HG02588 (cell line): ENCODE results near the gene USP7.

ENCODE experiments used
- ATAC-seq: cut with Tn5 transposase; IDR thresholded peaks from one replicate; pipeline ENCODE4 v1.9.1; 2021; ENCODE audit warnings: mild to moderate bottlenecking, moderate library complexity; ENCODE audit not compliant: unreplicated experiment

Gene USP7

DNA sequence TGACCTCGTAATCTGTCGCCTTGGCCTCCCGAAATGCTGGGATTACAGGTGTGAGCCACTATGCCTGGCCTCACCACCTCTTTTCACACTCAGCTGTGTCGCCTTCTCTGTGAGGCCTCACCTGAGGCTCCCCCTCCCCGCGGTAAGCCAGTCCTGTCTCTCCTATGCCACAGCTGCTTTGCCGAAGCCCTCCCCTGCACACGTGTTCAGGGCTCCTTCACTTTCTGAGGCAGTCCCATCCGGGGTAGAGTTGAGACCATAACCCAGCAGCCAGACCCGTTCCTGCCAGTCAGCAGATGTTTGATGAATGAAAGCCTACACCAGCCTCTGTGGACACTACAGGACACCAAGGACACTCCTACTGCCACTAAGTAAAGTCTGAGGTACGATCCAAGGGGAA, 10.6 kb downstream of the USP7 start:
- no peak for ATAC-seq

DNA sequence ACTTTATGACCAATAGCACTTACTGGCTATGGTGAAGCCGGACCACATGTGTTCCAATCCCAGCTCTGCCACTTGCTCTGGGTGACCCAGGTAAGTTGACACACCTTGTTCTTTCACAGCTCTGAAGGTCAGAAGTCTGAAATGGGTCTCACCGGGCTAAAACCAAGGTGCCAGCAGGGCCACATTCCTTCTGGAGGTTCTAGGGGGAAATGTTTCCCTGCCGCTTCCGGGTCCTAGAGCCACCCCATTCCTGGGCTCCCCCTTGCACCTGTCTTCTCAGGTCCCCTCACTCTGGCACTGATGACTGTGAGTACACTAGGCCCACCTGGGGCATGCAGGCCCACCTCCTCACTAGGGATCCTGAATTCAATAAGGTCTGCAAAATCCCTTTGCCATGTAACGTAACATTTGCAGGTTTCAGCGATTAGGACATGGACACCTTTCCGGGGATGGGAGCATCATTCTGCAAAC, 11.4 kb downstream of the USP7 start:
- ATAC-seq: no peak

- ATAC-seq: no peak
These were observed 12.0 kb downstream of the USP7 start for GRCh38 chr16:8951447-8952280.

GRCh38 chr16:8950580-8951077, 13.1 kb downstream of the USP7 start:
- ATAC-seq: no peak

GRCh38 chr16:8949536-8950418, 13.9 kb downstream of the USP7 start:
- ATAC-seq: no peak

GRCh38 chr16:8948831-8949230, 14.9 kb downstream of the USP7 start:
- no peak for ATAC-seq

DNA sequence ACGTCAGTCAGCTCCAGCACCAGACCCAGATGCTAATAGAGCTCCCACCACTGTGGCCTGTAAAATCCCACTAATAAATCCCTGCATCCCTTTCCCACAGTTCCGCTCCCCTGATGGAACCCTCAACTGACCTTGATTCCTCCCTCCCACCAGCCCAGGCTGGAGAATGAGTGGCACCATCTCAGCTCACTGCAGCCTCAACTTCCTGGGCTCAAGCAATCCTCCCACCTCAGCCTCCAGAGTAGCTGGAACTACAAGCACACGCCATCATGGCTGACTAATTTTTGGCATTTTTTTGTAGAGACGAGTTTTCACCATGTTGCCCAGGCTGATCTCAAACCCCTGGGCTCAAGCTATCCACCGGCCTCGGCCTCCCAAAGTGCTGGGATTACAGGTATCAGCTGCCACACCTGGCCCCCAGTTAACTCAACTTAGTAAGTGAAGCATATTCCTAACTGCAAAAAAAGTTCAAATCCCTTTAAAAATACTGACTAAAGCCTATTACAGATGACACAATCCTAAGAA, 15.6 kb downstream of the USP7 start:
- no peak for ATAC-seq

DNA sequence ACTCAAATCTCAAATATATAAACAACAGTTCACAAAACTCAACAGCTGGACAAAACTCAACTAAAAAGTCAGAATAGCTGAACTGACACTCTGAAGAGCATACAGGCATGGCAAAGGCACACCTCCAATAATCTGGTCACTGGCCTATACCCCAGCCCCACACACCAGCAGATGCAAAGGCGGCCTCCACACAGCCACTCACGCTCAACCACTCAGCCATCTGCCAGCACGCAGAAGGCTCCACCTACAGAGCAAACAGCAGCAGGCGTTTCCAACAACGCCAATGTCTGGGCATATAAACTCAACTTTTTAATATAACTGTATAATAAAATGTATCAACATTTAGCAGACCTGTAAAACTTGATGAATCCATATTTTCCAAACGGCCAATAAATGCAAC, 17.2 kb downstream of the USP7 start:
- no peak for ATAC-seq

- no peak for ATAC-seq
These were observed 17.9 kb downstream of the USP7 start for GRCh38 chr16:8945626-8946296.

DNA sequence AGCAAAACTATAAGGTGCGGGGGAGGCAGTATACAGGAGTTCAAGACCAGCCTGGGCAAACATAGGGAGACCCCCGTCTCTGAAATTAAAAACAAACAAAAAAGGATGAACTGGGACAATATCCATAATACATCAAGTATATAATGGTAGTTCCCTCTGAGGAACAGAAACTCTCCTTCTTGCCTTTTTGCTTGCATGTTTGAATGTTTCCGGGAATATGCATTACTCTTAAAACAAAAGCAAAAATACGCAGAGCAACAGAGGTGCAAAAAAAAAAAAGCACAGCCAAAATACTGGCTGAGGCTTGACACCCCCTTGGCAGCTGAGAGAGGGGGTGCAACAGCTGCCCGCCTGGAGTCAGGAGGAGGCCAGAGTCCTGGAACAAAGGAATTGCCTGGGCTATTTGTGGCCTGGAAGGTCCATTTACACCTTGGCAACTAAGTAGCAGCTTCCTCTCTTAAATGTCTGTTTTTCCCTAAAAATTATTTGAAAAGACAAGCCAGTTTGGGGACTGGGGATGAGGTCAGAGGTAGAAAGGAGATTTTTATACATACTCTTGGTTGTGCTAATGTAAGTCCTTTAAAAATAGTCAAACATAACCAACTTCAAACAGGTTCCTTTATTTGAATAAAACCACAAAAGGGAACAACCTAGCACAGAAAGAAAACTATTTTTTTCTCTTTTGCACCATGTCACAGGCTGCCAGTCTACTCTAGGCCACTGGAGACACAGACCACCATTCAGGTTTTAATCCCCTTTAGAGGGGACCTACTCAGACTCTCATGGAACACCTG, 19.5 kb downstream of the USP7 start:
- ATAC-seq: peak; percentile 75

GRCh38 chr16:8943001-8943763, 20.5 kb downstream of the USP7 start:
- ATAC-seq: no peak

DNA sequence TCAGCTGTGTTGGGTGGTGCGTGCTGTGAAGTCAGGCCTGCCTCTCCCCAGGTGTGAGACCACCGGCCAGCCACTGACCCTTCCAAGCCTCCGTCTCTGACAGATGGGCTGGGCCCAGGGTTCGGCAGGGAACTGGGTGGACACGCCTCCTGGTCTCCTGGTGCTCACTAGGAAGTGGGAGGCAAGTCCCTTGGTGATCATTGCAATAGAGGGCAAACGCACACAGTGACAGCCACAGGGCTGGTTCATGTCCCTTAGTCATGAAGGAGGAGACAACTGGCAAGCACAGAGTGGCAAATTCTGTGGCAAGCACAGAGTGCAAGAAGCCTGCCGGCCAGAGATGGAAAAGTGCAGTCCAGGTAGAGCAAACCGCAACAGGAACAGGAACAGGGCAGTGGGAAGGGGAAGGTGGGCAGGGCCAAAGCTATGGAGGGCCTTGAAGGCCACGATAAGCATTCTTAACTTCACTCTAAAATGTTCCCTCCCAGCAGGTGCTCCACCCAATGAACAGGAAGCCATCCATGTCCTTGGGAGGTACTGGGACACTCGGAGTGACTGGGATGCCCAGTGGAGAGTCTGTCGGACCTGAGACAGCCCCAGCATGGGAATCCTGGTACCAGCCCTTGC, 21.9 kb downstream of the USP7 start:
- no peak for ATAC-seq

GRCh38 chr16:8937803-8938202, 25.9 kb downstream of the USP7 start:
- ATAC-seq: no peak

DNA sequence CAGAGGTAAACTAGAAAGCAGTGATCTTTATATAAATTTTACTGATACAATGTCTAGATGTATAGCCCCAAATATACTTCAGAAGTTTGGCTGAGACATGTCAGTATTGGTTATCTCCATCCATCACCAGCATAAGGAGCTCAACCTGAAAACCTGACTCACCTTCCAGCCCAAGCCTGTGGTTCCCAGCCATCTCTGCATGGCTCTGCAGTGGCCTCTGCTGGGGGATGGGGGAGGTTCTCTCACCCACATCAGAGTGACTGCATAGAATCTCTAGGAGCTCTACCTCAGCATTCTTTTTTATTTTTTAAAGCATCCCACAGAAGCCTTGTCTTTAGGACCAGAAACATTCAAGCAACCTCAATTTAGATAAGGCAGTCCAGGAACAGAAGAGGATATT, 27.3 kb downstream of the USP7 start:
- peak; percentile 82 for ATAC-seq

GRCh38 chr16:8935989-8936388, 27.7 kb downstream of the USP7 start:
- no peak for ATAC-seq

GRCh38 chr16:8934601-8935000, 29.1 kb downstream of the USP7 start:
- ATAC-seq: no peak

DNA sequence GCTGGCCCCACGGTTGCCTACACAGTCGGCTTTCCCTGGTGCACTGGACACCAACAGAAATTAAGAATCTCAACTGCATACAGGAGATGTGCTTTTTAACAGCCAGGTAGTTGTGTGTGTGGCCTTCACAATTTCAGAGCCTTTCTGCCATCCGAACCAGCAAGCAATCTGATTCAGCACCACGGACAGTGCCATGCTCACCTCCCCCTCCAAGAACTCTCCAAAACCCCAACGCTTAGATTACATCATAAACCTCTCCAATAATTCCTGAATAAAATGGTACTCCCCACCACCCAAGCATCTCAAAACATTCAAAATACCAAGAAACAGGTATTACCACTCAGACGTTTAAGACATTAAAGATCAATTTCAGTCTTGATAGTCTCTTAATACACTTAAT, 31.8 kb downstream of the USP7 start:
- no peak for ATAC-seq

DNA sequence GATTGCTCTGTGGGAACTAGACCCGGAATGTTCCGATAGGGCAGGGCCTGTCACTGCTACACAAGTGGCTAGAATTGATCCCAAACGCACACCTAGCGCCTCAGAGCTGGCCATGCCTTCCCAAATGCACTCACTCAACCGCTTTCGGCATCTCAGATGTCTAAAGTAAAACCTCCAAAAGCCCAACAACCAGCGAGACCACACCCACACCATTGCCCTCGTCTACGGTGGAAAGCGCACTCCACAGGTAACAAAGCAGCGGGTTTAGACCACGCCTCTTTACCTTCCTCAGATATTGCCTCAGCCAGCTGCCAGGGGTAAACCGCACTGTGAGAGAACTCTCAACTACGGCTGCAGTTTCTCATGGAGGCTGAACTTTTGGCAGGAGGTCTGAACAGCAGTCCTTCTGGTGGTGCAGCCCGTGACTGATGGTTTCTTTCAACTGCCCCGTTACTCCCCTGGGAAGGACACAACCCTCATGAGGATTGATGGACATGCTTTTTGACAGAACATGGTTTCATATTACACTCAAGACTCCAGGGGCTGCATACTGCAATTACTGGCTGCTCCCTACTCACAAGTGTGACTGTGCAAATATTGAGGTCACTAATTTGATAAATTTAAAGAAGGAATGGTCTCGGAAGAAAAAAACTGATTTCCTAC, 34.5 kb downstream of the USP7 start:
- ATAC-seq: no peak
